ENCODE data around the gene PNKP.
A peak's percentile ranks its signal among the peaks of the same experiment; 100 is the strongest.

PNKP gene

GRCh38 chr19:49887665-49888509, 20.5 kb upstream of the PNKP start:
- ChIA-PET POLR2A (interaction anchor here (0.7 to 1.0 kb wide), 2 partner anchors 9 to 34 kb away, joined by 3 to 4 read pairs; no protein-coding TSS in a partner anchor), CTCF (interaction anchor here (0.6 kb wide), 1 partner anchor 11 kb away, joined by 3 read pairs; no protein-coding TSS in a partner anchor)
- no peaks in the 10 kb centered on the region for H3K9me3 ChIP-seq (ENCODE audit: control insufficient read depth, insufficient read depth, low read depth, low read length)
- H3K4me3 ChIP-seq (ENCODE audit: low read depth, low read length) = no peak overlapping the region
- H3K4me1 ChIP-seq (ENCODE audit: control insufficient read depth, insufficient read depth, low read length) = no peaks in the 10 kb centered on the region
- peaks cover 10 to 22% of the 10 kb centered on the region in 2 experiments; a peak in 2 of 3 replicates for H3K36me3 ChIP-seq (ENCODE audit: control insufficient read depth in 2 of 2, insufficient read depth in 1 of 2, low read length in 2 of 2)
- TF ChIP-seq, protein P1, sequence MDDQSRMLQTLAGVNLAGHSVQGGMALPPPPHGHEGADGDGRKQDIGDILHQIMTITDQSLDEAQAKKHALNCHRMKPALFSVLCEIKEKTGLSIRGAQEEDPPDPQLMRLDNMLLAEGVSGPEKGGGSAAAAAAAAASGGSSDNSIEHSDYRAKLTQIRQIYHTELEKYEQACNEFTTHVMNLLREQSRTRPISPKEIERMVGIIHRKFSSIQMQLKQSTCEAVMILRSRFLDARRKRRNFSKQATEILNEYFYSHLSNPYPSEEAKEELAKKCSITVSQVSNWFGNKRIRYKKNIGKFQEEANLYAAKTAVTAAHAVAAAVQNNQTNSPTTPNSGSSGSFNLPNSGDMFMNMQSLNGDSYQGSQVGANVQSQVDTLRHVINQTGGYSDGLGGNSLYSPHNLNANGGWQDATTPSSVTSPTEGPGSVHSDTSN (CRISPR knock-in tag; IDR thresholded peaks at IDR 0.05) = 0 out of 2 replicates have a peak, but pooled peaks have one; percentile 23
- peak; percentile 9; the same call in 1 of the 2 replicates for TF ChIP-seq EGR2 (tag by site-specific recombination; IDR thresholded peaks at IDR 0.05; ENCODE audit: low read depth)
- TF ChIP-seq KLF8 (tag by site-specific recombination; IDR thresholded peaks at IDR 0.05) = peak; percentile 61
- no peak for TF ChIP-seq ZNF692 (tag by site-specific recombination; IDR thresholded peaks at IDR 0.05)
- H3K27ac ChIP-seq (ENCODE audit: extremely low read depth, low read depth, low read length) = no peak overlapping the region

- Histone ChIP-seq H3K36me3 (ENCODE audit: control insufficient read depth in 2 of 2, insufficient read depth in 1 of 2, low read length in 2 of 2) (peaks cover 10 to 29% of the 10 kb centered on the region in 2 experiments; a peak in 2 of 3 replicates), H3K9me3 (ENCODE audit: control insufficient read depth, insufficient read depth, low read depth, low read length) (no peaks in the 10 kb centered on the region), H3K4me1 (ENCODE audit: control insufficient read depth, insufficient read depth, low read length) (no peaks in the 10 kb centered on the region), H3K4me3 (ENCODE audit: low read depth, low read length) (no peak overlapping the region), H3K27ac (ENCODE audit: extremely low read depth, low read depth, low read length) (no peak overlapping the region)
- TF ChIP-seq ZNF266 (tag by site-specific recombination; IDR thresholded peaks at IDR 0.05; ENCODE audit: low read depth) = no peak
- no peak for TF ChIP-seq ZNF133 (tag by site-specific recombination; IDR thresholded peaks at IDR 0.05)
- CTCF ChIA-PET = interaction anchor here (1.1 kb wide), 1 partner anchor 18 kb away, joined by 3 read pairs; no protein-coding TSS in a partner anchor
- POLR2A ChIA-PET = interaction anchor here (0.9 kb wide), 1 partner anchor 18 kb away, joined by 3 read pairs; no protein-coding TSS in a partner anchor
These were observed 19.8 kb upstream of the PNKP start for GRCh38 chr19:49887037-49887664.

DNA sequence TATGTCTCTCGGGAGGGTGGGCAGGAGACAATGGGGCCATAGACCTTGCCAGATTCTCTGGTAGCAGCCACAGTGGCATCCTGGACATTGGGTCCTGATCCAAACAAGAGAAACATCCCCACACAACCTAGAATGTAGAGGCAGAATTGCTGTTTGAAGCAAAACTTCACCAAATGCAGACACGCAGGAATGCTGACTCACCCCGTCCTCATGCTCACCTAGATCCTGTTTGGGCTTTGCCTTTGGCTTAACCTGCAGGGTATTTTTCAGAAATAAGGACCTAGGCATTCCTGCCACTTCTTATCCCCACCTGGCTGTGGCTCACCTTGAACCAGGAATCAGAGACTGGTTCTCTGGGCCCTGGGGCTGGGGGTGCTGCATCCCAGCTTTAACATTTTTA, 17.4 kb upstream of the PNKP start:
- H3K4me3 ChIP-seq (ENCODE audit: low read depth, low read length) = no peak overlapping the region
- ChIA-PET POLR2A (interaction anchor here (1.9 kb wide), 1 partner anchor 16 kb away, joined by 5 read pairs; no protein-coding TSS in a partner anchor), CTCF (no interaction called here)
- H3K4me1 ChIP-seq (ENCODE audit: control insufficient read depth, insufficient read depth, low read length) = no peaks in the 10 kb centered on the region
- no peak overlapping the region for H3K27ac ChIP-seq (ENCODE audit: extremely low read depth, low read depth, low read length)
- H3K36me3 ChIP-seq (ENCODE audit: control insufficient read depth in 2 of 2, insufficient read depth in 1 of 2, low read length in 2 of 2) = peaks cover 12 to 52% of the 10 kb centered on the region in 2 experiments; a peak in 2 of 3 replicates
- H3K9me3 ChIP-seq (ENCODE audit: control insufficient read depth, insufficient read depth, low read depth, low read length) = no peaks in the 10 kb centered on the region
- TF ChIP-seq, protein P2, sequence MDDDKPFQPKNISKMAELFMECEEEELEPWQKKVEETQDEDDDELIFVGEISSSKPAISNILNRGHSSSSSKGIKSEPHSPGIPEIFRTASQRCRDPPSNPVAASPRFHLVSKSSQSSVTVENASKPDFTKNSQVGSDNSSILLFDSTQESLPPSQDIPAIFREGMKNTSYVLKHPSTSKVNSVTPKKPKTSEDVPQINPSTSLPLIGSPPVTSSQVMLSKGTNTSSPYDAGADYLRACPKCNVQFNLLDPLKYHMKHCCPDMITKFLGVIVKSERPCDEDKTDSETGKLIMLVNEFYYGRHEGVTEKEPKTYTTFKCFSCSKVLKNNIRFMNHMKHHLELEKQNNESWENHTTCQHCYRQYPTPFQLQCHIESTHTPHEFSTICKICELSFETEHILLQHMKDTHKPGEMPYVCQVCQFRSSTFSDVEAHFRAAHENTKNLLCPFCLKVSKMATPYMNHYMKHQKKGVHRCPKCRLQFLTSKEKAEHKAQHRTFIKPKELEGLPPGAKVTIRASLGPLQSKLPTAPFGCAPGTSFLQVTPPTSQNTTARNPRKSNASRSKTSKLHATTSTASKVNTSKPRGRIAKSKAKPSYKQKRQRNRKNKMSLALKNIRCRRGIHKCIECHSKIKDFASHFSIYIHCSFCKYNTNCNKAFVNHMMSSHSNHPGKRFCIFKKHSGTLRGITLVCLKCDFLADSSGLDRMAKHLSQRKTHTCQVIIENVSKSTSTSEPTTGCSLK (tag by site-specific recombination; IDR thresholded peaks at IDR 0.05) = no peak
- TF ChIP-seq CTCF (tag by site-specific recombination; IDR thresholded peaks at IDR 0.05) (no peak), MEIS1 (CRISPR knock-in tag; IDR thresholded peaks at IDR 0.05; ENCODE audit: borderline replicate concordance) (no peak), ZNF677 (tag by site-specific recombination; IDR thresholded peaks at IDR 0.05) (no peak), ZNF747 (tag by site-specific recombination; IDR thresholded peaks at IDR 0.05) (no peak), YY2 (tag by site-specific recombination; IDR thresholded peaks at IDR 0.05) (no peak), BCL11B (tag by site-specific recombination; IDR thresholded peaks at IDR 0.05; ENCODE audit: low read depth) (no peak), GLI2 (tag by site-specific recombination; IDR thresholded peaks at IDR 0.05; ENCODE audit: borderline replicate concordance, low read depth) (no peak), KLF7 (tag by site-specific recombination; IDR thresholded peaks at IDR 0.05; ENCODE audit: borderline replicate concordance) (no peak), ZNF155 (tag by site-specific recombination; IDR thresholded peaks at IDR 0.05) (no peak), ZNF248 (tag by site-specific recombination; IDR thresholded peaks at IDR 0.05) (no peak), ZFP41 (tag by site-specific recombination; IDR thresholded peaks at IDR 0.05; ENCODE audit: borderline replicate concordance) (no peak), ZNF530 (tag by site-specific recombination; IDR thresholded peaks at IDR 0.05; ENCODE audit: low read depth) (no peak), ZNF175 (tag by site-specific recombination; IDR thresholded peaks at IDR 0.05) (no peak), ZNF16 (tag by site-specific recombination; IDR thresholded peaks at IDR 0.05; ENCODE audit: low read depth) (no peak)

All from HEK293 (cell line).